ENCODE results near the gene PCSK4.
A peak's percentile ranks its signal among the peaks of the same experiment; 100 is the strongest.
"Not testable (repeated sequence)": the region's sequence is repeated elsewhere in the genome, so short reads cannot be mapped to it uniquely, and the experiment has no call there.

Gene PCSK4

DNA sequence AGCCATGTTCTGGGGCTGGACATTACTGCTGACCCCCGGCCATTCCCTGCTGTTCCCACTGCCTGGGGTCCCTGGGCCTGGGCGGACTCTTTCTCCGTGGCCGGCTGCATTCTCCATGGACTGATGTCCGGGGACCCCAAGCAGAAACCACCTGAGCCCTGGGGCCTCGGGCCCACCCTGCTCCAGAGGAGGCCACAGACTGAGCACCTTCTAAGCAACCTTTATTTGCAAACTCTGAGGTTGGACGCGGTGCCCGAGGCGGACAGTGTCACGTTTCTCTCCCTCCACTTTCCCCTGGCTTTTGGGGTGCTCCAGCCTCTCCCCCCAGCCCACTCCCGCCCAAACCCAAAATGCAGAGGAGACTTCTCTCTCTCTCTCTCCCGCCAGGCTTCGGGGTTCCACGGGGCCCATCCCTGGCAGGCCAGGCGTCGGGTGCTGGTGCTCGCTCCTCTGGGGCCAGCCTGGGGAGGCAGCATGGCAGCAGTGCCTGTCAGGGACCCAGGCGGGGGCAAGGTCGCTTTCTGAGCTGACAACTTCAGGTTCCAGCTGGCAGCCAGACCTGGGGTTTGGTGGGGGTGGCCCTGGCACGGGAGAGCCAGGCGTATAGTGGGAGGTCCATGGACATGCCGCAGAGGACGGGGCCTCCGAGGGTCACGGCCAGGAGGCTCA lies 8.8 kb downstream of the PCSK4 start:
- no peak for DNase-seq (ENCODE audit: extremely low spot score)
- POLR2A ChIA-PET, result interaction anchor here (0.6 to 1.2 kb wide), 2 partner anchors 10 to 33 kb away, joined by 3 read pairs; partner anchors contain the start of gene REEP6
- CTCF ChIA-PET, result no interaction called here
- TF ChIP-seq ARNT (IDR thresholded peaks at IDR 0.05) (no peak), FOXM1 (IDR thresholded peaks at IDR 0.05; ENCODE audit: borderline replicate concordance) (no peak), LEF1 (IDR thresholded peaks at IDR 0.05; ENCODE audit: borderline replicate concordance) (no peak), L3MBTL2 (conservative IDR thresholded peaks at IDR 0.05) (no peak), SUZ12 (IDR thresholded peaks at IDR 0.05) (no peak), ZNF384 (IDR thresholded peaks at IDR 0.05) (no peak), SP1 (IDR thresholded peaks at IDR 0.05) (no peak), HDGF (IDR thresholded peaks at IDR 0.05; ENCODE audit: borderline replicate concordance) (no peak), FOXK2 (IDR thresholded peaks at IDR 0.05) (no peak), FOXA1 (IDR thresholded peaks at IDR 0.05) (no peak), NFRKB (IDR thresholded peaks at IDR 0.05) (no peak), BHLHE40 (IDR thresholded peaks at IDR 0.05; ENCODE audit: borderline replicate concordance) (no peak), TARDBP (IDR thresholded peaks at IDR 0.05) (no peak), ELF4 (IDR thresholded peaks at IDR 0.05) (no peak), CTBP1 (IDR thresholded peaks at IDR 0.05; ENCODE audit: borderline replicate concordance) (no peak)
- TF ChIP-seq, protein P1, sequence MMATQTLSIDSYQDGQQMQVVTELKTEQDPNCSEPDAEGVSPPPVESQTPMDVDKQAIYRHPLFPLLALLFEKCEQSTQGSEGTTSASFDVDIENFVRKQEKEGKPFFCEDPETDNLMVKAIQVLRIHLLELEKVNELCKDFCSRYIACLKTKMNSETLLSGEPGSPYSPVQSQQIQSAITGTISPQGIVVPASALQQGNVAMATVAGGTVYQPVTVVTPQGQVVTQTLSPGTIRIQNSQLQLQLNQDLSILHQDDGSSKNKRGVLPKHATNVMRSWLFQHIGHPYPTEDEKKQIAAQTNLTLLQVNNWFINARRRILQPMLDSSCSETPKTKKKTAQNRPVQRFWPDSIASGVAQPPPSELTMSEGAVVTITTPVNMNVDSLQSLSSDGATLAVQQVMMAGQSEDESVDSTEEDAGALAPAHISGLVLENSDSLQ (IDR thresholded peaks at IDR 0.05), result no peak

DNA sequence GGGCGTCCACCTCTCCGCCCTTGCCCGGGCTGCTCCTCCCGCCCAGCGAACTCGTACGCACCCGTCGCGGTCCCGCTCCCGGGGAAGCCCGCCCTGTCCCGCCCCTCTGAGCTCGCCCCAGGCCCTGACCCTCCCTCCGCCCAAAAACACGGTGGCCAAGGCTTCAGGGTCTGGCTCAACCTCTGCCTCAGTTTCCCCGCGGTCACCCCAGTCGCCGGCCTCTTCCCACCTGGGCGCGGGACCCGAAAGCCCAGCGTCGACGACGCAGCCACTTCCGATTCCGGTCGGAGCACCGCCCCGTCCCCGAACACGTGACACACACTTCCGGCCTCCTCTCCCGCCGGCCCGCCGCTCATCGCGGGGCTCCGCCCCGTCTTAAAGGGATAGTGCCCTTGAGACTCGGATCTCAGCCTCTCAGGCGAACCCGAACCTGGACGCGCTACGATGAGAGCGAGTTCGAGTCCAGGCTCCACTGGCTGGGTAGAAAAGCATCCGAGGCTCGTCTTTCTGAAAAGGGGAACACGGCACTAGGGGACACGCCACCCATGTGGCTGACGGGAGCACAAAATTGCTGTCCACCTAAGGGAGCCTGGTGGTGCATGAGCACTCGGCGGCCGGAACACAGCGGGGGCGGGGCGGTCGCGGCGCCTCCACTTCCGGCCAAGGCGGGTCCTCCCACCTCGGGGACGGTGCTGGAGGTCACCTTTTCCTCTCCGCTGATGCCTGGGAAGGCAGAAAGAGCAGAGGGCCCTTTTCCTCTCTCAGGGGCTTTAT lies 11.0 kb downstream of the PCSK4 start, which contains the start of gene C19orf25:
Gene C19orf25, minus strand, starts transcription at position 282 of the 774 bp plus-strand sequence. CDS start 312 bp downstream, outside the sequence.
- peak; percentile 95 for DNase-seq (ENCODE audit: extremely low spot score)
- ChIA-PET POLR2A (interaction anchor here (1.2 kb wide), 1 partner anchor 8 kb away, joined by 4 read pairs; no protein-coding TSS in a partner anchor), CTCF (no interaction called here)
- TF ChIP-seq LEF1 (IDR thresholded peaks at IDR 0.05; ENCODE audit: borderline replicate concordance) (no peak), FOXA1 (IDR thresholded peaks at IDR 0.05) (no peak), ZNF384 (IDR thresholded peaks at IDR 0.05) (no peak), TARDBP (IDR thresholded peaks at IDR 0.05) (no peak), HDGF (IDR thresholded peaks at IDR 0.05; ENCODE audit: borderline replicate concordance) (0 out of 2 replicates have a peak, but pooled peaks have one; percentile 22), L3MBTL2 (conservative IDR thresholded peaks at IDR 0.05) (peak; percentile 99), ELF4 (IDR thresholded peaks at IDR 0.05) (peak; percentile 57)
- TF ChIP-seq, protein P1 (IDR thresholded peaks at IDR 0.05), result peak; percentile 97

DNA sequence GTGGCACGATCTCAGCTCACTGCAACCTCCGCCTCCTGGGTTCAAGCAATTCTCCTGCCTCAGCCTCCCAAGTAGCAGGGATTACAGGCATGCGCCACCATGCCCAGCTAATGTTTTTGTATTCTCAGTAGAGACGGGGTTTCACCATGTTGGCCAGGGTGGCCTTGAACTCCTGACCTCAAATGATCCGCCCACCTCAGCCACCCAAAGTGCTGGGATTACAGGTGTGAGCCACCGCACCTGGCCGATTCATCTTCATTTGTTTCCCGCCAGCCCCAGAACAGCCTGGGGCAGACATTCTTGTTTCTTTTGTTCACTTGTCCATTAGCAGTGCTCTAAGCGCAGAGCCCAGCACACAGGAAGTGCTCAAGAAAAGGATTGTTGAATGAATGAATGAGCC lies 13.1 kb downstream of the PCSK4 start:
- CTCF ChIA-PET, result not testable (repeated sequence)

DNA sequence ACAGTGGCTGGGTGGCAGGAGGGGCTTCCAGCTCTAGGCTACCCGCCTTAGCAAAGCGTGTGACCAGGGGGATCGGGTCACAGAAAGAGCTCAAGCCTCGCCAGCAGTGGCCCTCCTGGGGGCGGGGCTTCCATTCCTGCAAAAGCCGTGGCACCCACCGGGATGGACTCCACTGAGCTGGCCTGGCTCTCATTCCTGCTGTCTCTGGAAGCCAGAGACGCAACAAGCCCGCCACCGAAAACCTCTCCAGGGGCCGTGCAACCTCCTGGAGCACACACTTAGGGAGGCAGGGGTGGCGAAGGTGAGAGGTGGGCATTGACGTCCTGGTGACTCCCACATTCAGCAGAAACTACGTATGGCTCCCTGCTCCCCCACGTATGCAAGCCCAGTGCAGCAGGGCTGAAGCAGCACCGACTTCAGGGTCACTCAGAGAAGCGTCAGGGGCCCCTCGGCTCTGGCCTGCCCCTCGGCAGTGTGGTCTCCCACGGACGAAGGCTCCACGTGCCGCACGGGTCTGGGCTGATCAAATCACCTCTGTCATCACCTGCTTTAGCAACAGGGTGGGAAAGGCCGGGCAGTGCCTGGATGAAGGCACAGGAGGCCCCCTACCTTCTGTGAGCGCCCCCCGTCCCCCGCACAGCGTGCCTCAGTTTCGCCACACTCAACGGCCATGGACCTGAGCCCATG lies 14.3 kb downstream of the PCSK4 start:
- CTCF ChIA-PET, result interaction anchor here (0.6 kb wide), 1 partner anchor 770 kb away, joined by 3 read pairs; no protein-coding TSS in a partner anchor

More for the DNA sequence above, 13.1 kb downstream of the PCSK4 start:
- DNase-seq (ENCODE audit: extremely low spot score); POLR2A ChIA-PET: not testable (repeated sequence)

More for the DNA sequence above, 14.3 kb downstream of the PCSK4 start:
- DNase-seq (ENCODE audit: extremely low spot score), result no peak
- TF ChIP-seq TARDBP (IDR thresholded peaks at IDR 0.05) (no peak), NFRKB (IDR thresholded peaks at IDR 0.05) (no peak), BHLHE40 (IDR thresholded peaks at IDR 0.05; ENCODE audit: borderline replicate concordance) (no peak), SP1 (IDR thresholded peaks at IDR 0.05) (no peak), L3MBTL2 (conservative IDR thresholded peaks at IDR 0.05) (no peak), HDGF (IDR thresholded peaks at IDR 0.05; ENCODE audit: borderline replicate concordance) (no peak), ARNT (IDR thresholded peaks at IDR 0.05) (no peak), CTBP1 (IDR thresholded peaks at IDR 0.05; ENCODE audit: borderline replicate concordance) (no peak), ZNF384 (IDR thresholded peaks at IDR 0.05) (no peak), SUZ12 (IDR thresholded peaks at IDR 0.05) (no peak), FOXM1 (IDR thresholded peaks at IDR 0.05; ENCODE audit: borderline replicate concordance) (no peak), FOXA1 (IDR thresholded peaks at IDR 0.05) (no peak), ELF4 (IDR thresholded peaks at IDR 0.05) (no peak), FOXK2 (IDR thresholded peaks at IDR 0.05) (no peak), LEF1 (IDR thresholded peaks at IDR 0.05; ENCODE audit: borderline replicate concordance) (no peak)
- TF ChIP-seq, protein P1 (IDR thresholded peaks at IDR 0.05), result no peak
- POLR2A ChIA-PET, result interaction anchor here (1.1 kb wide), 1 partner anchor 13 kb away, joined by 3 read pairs; no protein-coding TSS in a partner anchor
